NCI-H1436 treated with DMSO at 0.1 percent for 48 hours (cell line): ENCODE results near the gene CENPB.

Experiments
- DNase-seq: peaks from one replicate; lab custom pipeline; 2025; lab: John Stamatoyannopoulos, UW

CENPB gene

DNA sequence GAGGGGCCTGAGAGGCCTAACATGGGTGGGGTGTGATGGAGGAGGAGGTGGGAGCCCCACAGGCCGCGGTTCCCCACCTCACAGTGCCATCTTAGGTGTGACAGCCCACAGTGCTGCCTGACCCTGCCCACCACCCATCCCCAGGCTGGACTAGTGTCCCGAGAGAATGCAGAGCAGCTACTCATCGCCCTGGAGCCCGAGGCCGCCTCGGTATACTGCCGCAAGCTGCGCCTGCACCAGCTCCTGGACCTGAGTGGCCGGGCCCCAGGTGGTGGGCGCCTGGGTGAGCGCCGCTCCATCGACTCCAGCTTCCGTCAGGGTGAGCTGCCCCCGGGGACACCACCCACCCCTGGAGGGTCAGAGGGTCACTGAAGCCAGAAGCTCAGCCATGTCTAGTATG lies 38.5 kb downstream of the CENPB start:
- no peak for DNase-seq

DNA sequence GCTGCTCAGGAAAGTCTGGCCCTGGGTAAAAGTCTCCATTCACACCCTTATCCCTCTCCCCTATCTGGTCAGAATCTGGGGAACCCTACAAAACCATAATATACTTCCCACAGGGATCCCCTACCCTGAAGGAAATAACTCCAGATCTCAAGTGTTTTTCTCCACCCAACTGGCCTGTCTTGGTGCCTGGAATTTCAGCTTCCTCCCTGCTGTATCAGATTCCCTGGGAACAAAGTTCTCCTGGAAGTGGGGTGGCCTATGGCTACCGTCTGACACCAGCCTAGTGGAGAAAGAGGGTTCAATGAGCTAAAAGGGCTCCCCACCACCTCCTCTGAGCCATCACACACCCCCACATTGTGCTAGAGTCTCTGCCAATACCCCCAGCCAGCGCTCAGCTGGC lies 39.1 kb downstream of the CENPB start:
- no peak for DNase-seq

DNA sequence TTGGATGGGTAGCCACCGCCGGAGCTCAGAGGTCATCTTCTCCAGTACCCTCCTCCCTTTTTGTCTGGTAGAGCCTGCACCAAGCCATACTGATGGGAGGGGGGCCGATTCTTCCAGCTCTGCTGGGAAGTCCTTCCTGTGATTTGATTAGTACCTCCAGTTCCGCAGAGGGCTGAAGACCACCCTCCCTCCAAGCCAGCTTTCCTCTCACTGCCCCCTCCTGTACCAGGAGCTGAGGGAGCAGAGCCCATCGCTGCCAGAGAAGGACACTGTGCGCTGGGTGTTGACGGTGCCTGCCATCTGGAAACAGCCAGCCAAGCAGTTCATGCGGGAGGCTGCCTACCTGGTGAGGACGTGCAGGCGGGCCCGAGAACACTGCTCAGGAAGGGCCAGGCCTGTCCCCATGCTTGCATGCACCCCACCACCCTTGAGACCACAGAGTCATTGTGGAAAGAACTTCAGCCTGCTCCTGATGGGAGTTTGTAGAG lies 40.8 kb downstream of the CENPB start:
- no peak for DNase-seq

DNA sequence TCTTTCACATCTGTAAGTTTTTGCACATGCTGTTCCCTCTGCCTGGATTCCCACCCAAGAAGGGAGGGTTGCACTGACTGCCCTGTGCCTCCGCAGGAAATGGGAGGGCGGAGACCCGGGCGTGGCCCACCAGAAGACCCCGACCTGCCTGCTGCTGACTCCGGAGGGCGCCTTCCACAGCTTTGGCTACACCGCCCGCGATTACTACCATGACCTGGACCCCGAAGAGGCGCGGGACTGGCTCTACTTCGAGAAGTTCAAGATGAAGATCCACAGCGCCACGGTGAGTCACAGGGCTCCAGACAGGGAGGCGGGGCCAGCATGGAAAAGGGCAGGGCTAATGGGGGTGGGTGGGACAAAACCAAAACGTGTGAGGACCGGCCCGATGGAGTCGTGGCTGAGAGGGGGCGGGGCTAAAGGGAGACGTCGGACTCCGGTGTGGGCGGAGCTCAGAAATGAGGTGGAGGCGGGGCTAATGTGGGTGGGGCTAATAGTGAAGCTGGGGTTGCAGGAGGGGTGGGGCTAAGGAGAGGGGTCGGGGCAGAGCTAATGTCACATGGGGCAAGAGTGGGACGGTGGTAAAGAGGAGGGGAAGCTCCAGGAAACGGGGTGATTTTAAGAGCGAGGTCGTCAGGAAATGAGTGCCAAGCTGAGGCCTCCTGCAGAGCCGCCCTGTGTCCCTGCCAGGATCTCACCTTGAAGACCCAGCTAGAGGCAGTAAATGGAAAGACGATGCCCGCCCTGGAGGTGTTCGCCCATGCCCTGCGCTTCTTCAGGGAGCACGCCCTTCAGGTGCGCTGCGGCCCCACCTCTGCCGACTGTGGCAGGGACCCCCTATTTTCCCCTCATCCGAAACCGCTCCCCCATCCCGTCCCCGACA lies 41.5 kb downstream of the CENPB start:
- DNase-seq = no peak

DNA sequence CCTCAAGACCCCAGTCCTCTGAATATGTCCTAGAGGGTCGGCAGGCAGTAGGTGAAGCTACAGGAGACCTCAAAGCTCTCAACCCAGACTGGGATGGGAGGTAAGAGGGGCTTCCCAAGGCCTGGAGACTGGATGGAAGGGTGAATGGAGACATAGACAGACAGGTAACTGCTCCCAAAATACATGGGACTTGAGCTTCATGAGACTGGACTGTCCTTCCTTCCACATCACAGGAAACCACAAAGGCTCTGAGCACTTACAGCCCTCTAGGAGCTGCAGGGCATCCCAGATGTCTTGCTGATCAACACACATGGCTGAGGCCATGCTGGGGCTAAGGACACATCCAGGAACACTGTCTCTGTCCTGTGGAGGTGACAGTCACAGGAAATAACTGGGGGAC lies 42.5 kb downstream of the CENPB start:
- DNase-seq = no peak

DNA sequence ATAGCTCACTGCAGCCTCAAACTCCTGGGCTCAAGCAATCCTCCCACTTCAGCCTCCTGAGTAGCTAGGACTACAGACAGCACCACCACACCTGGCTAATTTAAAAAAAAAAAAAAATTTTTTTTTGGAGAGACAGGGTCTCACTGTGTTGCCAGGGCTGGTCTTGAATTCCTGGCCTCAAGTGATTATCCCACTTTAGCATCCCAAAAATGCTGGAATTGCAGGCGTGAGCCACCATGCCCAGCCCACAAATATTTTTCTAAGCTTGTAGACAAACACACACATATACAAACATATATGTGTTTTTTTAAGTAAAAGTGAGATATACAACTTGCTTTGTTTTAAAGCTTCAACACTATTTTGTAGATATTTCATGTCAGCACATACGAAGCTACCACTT lies 43.3 kb downstream of the CENPB start:
- no peak for DNase-seq

DNA sequence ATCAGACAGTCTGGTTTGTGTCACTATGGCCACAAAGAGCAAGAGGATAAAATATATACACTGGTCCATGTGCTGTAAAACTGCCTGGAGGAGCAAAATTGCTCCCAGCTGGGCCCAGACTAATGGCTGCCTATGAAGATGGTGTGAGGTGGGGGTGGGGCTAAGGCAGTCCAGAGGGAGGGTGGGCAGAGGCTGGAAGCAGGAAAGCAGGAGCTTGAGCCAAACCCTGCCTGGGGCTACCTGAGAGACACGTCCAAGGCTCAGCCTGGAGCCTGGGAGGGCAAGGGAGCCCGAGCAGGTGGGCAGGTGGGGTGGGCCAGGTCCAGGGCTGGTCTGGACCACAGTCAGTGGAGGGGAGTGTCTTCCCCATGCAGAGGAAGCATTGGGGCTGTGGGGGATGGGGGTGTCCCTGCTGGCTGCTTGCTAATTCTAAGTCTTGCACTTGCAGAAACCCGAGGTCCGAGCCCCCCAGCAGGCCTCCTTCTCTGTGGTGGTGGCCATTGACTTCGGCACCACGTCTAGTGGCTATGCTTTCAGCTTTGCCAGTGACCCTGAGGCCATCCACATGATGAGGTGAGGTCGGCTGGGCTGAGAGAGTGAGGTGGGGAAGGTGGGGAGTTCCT lies 44.6 kb downstream of the CENPB start:
- DNase-seq = no peak

DNA sequence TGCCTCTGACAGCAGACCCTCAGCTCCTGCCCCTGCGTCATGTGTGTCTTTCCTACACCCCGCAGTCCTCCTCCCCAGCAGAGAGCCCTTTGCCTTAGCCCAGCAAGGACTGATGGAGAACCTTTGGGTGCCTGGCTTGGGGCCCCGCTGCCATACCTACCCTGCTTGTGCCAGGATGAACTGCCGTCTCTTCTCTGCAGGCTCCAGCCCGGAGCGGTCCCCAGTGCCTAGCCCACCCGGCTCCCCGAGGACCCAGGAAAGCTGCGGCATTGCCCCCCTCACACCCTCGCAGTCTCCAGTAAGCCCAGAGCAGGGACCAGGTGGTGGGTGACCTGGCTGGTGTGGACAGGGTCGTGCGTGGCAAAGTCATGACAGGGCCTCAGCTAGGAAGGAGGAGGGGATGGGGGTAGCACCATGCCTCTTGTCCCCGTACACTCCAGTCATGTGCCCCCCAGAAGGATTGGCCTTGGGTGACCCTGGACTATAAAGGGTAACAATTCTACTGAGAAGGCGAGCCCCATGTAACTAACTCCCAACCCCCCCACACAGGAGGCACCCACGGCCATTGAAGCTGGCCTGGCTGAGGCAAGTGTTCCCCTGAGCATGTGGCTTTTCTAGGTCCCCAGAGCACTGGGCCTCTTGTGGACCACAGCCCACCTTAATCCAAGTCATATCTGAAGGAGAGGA lies 45.8 kb downstream of the CENPB start:
- DNase-seq = no peak

DNA sequence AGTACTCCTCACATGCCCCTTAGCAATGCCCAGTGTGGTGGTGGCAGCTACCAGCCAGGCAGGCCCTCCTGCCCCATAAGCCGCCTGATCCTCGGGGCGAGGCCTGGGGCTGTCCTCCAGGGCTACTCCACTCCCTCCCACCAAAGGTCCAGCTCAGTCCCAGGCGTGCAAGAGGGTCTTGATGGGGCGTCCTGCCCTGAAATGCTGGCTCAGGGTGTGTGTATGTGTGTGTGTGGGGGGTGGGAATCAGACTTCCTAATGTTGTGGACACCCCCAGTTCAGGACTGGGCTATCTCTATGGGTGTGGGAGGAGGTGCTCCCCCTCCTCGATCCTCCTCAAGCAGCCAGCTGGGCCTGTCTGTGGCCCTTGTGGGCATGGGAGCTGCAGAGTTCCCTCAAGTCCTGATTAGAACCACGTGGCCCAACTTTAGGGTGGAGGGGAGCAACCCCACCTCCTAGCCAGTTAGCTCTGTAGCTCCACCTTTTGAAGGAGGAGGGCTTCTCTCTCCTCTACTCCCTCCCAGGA lies 46.6 kb downstream of the CENPB start:
- DNase-seq = no peak

DNA sequence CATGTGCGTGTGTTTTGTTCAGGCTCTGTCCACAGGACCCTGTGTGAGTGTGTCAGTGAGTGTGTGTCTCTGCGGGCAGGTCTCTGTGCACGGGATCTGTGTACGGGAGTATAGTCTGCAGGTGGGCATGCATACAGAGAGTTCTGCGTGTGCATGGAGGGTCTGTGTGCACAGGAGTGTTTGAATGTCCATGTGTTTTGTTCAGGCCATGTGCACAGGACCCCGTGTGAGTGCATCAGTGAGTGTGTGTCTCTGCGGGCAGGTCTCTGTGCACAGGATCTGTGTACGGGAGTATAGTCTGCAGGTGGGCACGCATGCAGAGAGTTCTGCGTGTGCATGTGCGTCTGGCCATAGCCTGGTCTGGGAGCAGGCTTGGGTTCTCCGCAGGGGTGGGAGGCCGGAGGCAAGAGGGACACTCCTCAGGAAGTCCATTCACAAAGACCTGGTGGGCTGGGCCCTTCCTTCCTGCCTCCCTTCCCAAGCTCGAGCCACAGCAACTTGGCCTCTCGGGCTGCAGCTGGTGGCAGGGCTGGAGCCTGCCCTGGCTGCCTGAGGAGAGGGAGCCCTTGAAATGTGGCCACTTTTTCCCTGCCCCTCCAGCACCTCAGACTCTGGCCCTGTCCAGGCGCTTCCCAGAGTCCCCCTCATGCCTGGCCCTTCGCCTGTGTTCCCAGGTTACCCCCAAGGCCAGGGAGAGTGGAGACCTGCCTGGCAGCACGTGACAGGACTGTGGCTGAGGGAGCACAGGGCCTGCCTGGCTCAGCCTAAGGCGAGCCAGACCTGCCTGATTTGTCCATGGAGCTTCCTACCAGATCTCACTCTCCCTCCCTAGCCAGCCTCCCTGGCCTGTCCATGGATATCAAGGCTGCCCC lies 47.2 kb downstream of the CENPB start:
- DNase-seq = no peak

DNA sequence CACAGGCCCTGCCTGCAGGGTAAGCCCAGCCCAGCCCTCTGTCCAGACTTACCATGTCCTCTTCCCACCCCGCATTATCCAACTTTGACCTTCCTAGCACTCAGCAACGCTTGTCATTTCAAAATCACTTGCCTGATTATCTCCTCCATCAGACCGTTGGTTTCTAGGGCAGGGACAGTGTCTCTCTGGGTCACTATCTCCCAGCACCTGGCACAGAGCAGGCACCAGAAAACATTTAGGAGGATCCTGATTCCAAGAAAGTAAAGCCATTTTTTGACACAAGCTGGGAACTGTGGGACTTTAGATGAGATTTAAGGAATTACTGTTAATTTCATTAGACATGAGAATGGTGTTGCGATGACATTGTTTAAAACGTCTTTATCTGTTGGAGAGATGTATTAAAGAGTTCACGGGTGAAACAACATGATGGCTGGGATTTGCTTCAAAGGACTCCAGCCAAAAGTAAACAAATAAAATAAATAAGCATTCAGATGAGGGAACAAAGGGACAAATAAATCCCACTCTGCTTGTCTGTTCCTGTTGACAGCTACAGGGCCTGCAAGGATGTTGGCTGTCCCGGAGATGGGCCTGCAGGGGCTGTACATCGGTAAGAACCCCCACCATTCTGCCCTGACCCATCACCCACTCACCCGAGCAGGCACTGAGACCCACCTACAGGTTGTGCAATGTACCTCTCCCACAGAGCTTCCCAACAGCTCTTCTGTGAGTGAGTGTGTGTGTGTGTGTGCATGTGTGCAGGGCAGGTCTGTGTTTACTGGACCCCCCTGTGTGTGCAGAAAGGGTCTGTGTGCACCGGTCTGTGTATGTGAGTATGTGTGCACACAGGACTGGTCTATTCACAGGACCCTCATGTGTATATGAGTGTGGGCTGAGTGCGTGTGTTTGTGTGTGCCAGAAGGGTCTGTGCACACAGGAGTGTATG lies 48.2 kb downstream of the CENPB start:
- DNase-seq = no peak

DNA sequence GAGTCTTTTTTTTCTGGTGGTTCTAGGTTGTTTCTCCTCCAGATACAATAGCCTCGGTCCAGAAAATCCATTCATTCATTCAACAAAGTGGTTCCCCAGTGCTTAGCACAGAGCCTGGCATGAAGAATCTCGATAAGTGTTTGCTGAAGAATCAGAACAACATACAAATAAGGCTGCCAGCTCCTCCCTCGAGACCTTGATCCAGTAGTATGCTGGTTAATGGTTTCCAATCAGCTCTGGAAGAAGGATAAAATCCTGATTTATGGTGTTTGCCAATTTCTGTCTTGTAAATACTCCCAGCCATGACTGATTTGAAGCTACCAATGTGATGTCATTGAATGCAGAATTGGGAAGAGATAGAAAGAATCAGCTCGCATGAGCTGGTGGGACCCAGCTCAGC lies 50.8 kb downstream of the CENPB start:
- no peak for DNase-seq

DNA sequence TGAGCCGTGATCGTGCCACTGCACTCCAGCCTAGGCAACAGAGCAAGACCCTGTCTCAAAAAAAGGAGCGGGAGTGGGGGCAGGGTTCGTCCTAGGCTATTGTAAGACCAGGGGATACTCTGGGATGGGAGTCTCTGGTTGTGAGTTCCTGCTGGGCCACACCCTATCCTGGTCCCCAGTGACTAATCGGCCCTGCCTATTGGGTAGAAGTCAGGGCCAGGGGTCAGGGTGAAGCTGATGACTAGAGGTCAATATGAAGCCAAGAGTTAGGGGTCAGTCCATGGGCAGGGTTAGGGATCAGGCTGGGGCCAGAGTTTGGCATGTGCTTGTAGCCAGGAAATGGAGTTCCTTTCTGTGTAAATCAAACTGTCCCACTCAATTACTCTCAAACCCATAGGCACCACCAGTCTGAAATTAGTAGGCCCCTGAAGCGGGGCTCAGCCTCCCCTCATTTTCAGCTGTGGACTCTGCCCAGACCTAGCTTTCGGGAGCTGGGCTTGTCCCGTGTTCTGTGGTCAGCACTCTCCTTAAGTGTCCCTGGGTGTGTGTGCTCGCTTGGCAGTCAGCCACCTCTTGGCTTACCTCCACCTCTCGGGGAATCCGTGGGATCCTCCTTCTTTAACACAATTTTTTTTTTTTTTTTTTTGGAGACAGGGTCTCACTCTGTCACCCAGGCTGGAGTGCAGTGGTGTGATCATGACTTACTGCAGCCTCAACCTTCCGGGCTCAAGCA lies 52.3 kb downstream of the CENPB start:
- DNase-seq = no peak
